DND-41 (cell line): Measurements from ENCODE around the gene FDX1.

Source experiments
- EZH2 ChIP-seq: IDR thresholded peaks from 3 replicates; pipeline ENCODE4 v1.6.1; 2012; ENCODE audit warnings: borderline replicate concordance, low read depth, mild to moderate bottlenecking, moderate library complexity, low read length, inconsistent platforms; ENCODE audit not compliant: severe bottlenecking
- TF ChIP-seq, protein P1 (sequence below): IDR thresholded peaks from 2 replicates; pipeline ENCODE4 v1.5.1; 2012; ENCODE audit warnings: borderline replicate concordance, low read length, moderate library complexity, mild to moderate bottlenecking; ENCODE audit not compliant: poor library complexity, severe bottlenecking; ENCODE audit errors: extremely low read depth

DNA sequence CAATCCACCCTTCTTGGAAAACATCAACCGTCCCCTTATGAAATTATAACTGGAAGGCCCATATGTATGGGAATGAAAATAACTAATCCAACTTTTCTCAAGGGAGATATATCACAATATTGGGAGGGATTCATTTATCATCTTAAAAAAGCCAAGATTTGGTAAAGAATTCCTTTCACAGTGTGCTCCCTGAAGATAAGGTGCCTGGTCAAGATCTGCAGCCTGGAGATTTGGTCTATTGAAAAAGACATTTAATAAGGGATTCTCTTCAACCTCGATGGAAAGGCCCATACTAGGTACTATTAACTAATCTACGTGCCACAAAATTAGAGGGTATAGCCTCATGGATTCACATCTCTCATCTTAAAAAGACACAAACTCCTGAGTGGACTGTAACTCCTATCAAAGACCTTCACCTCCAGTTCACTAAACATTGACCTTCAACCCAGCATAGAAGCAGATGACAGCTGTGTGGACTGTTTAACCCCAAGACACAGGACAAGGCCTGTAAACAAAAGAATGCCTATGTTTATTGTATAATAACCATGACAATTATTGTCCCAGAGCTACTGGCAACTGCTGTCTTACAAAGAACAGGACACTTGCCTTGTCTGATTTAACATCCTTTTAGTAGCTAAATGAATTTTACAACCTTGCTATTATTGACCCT lies 4.8 kb upstream of the FDX1 start:
- TF ChIP-seq, protein P1, sequence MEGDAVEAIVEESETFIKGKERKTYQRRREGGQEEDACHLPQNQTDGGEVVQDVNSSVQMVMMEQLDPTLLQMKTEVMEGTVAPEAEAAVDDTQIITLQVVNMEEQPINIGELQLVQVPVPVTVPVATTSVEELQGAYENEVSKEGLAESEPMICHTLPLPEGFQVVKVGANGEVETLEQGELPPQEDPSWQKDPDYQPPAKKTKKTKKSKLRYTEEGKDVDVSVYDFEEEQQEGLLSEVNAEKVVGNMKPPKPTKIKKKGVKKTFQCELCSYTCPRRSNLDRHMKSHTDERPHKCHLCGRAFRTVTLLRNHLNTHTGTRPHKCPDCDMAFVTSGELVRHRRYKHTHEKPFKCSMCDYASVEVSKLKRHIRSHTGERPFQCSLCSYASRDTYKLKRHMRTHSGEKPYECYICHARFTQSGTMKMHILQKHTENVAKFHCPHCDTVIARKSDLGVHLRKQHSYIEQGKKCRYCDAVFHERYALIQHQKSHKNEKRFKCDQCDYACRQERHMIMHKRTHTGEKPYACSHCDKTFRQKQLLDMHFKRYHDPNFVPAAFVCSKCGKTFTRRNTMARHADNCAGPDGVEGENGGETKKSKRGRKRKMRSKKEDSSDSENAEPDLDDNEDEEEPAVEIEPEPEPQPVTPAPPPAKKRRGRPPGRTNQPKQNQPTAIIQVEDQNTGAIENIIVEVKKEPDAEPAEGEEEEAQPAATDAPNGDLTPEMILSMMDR = no peak
- TF ChIP-seq EZH2 = no peak
